GM19463 (cell line): ENCODE results near the gene STK38L.

ENCODE experiments used
- ATAC-seq: cut with Tn5 transposase; IDR thresholded peaks from one replicate; pipeline ENCODE4 v1.9.1; 2021; ENCODE audit warnings: mild to moderate bottlenecking, moderate library complexity; ENCODE audit not compliant: unreplicated experiment

The STK38L gene

GRCh38 chr12:27342536-27342935 lies 98.5 kb downstream of the STK38L start:
- no peak for ATAC-seq

GRCh38 chr12:27343255-27344000 lies 99.3 kb downstream of the STK38L start:
- ATAC-seq, result no peak

GRCh38 chr12:27344246-27344645 lies 100.2 kb downstream of the STK38L start:
- no peak for ATAC-seq

- no peak for ATAC-seq
Observed at GRCh38 chr12:27344760-27345159, 100.7 kb downstream of the STK38L start.

- no peak for ATAC-seq
Observed at GRCh38 chr12:27345376-27345775, 101.3 kb downstream of the STK38L start.

GRCh38 chr12:27347779-27348178 lies 103.7 kb downstream of the STK38L start:
- no peak for ATAC-seq

GRCh38 chr12:27351476-27351875 lies 107.4 kb downstream of the STK38L start:
- ATAC-seq, result no peak

GRCh38 chr12:27355486-27355885 lies 111.4 kb downstream of the STK38L start:
- ATAC-seq, result no peak

- ATAC-seq, result no peak
Observed at GRCh38 chr12:27355979-27356378, 111.9 kb downstream of the STK38L start.

- no peak for ATAC-seq
Observed at GRCh38 chr12:27359578-27360340, 115.7 kb downstream of the STK38L start.

GRCh38 chr12:27361372-27361771 lies 117.3 kb downstream of the STK38L start:
- ATAC-seq, result no peak

GRCh38 chr12:27366621-27367020 lies 122.5 kb downstream of the STK38L start:
- ATAC-seq, result no peak

GRCh38 chr12:27367078-27367477 lies 123.0 kb downstream of the STK38L start:
- no peak for ATAC-seq
